ENCODE results near the gene KRT4. TPM values are rescaled to one million over a fixed set of nuclear protein-coding genes. Genes with fewer than 3 reads are reported as not detected.

KRT4 gene
- total RNA-seq, 1 experiment from 2014 or later = not detected

DNA sequence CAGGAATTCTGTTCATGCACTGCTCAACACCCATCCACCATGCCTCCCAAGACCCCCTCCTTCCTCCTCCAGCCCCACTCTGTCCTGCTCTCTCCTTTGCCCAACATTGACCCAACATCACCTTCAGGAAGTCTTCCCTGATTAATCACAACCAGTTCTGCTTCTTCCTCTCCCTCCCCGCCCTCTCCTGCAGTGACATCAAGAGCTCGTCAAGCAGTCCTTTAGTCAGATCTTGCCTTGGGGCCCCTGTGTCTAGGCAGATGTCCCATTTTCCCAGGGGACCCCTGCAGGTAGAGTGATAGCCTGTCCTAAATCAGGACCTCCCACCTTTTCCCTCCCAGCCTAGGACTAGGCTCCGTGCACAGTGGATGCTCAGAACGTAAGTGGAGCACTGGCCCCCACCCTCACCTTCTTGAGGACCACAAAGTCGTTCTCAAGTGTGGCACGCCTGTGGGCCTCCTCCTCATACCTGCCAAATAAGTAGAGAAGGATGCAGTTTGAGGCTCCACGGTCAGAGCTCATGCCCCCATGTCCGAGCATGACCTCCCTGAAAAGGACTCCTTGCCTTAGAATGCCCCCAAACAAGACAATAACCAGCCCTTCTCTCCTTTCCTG is 32.5 kb upstream of the KRT4 start:
- Histone ChIP-seq H3K9ac (ENCODE audit: low read length) (no peak overlapping the region), H3K79me2 (ENCODE audit: insufficient read depth, low read length) (no peaks in the 10 kb centered on the region), H3K9me2 (ENCODE audit: insufficient read depth) (no peaks in the 10 kb centered on the region), H3K9me3 (ENCODE audit: control insufficient read depth in 1 of 2, insufficient read depth in 1 of 2, low read depth in 1 of 2, low read length in 2 of 2) (no peaks in the 10 kb centered on the region), H3K27ac (ENCODE audit: low read depth, low read length) (no peak overlapping the region), H3K27me3 (ENCODE audit: insufficient read depth, low read length) (peaks cover 5% of the 10 kb centered on the region; the same call in 1 of the 2 replicates), H2AFZ (ENCODE audit: low read depth, low read length, poor library complexity, severe bottlenecking) (no peak overlapping the region), H3K4me3 (replicated peaks in 1 of 2; ENCODE audit: low read depth in 1 of 2, low read length in 2 of 2) (no peak overlapping the region), H3K4me2 (ENCODE audit: low read length) (no peak overlapping the region), H4K20me1 (ENCODE audit: insufficient read depth) (no peaks in the 10 kb centered on the region), H3K36me3 (ENCODE audit: control insufficient read depth in 1 of 2, insufficient read depth in 2 of 2, low read length in 2 of 2) (no peaks in the 10 kb centered on the region), H3K4me1 (ENCODE audit: control insufficient read depth in 1 of 2, insufficient read depth in 2 of 2, low read length in 2 of 2) (peaks cover 0 to 14% of the 10 kb centered on the region in 2 experiments; a peak in 2 of 4 replicates)
- ATAC-seq (no peak), DNase-seq (ENCODE audit: low read depth, low spot score) (no peak)
- RAD21 ChIA-PET (ENCODE audit: low non-redundant PET in 1 of 2, low total read pairs in 2 of 2, uncharacterized antibody in 2 of 2, unreplicated experiment in 2 of 2) = no interaction called here
- intact Hi-C loops (cut with micrococcal nuclease) = no loop called here
- CTCF ChIA-PET = no interaction called here
- BruUV-seq (replicated peaks) = no TSS peak
- TF ChIP-seq RAD21 (IDR thresholded peaks at IDR 0.05; ENCODE audit: low read depth) (no peak), YY1 (IDR thresholded peaks at IDR 0.05; ENCODE audit: extremely low read depth, insufficient replicate concordance, low read depth, low read length) (no peak), SP1 (IDR thresholded peaks at IDR 0.05; ENCODE audit: low read depth) (no peak), TCF7L2 (IDR thresholded peaks at IDR 0.05; ENCODE audit: borderline replicate concordance, extremely low read depth, insufficient read depth, insufficient read length) (no peak), JUND (IDR thresholded peaks at IDR 0.05) (no peak), POLR2AphosphoS5 (IDR thresholded peaks at IDR 0.05; ENCODE audit: low read depth, low read length) (no peak), POLR2A (IDR thresholded peaks at IDR 0.05; ENCODE audit: borderline replicate concordance, extremely low read depth, insufficient read depth, insufficient read length) (no peak)
- TF ChIP-seq, protein P1, sequence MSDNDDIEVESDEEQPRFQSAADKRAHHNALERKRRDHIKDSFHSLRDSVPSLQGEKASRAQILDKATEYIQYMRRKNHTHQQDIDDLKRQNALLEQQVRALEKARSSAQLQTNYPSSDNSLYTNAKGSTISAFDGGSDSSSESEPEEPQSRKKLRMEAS (IDR thresholded peaks at IDR 0.05) = no peak
- TF ChIP-seq, protein P2, sequence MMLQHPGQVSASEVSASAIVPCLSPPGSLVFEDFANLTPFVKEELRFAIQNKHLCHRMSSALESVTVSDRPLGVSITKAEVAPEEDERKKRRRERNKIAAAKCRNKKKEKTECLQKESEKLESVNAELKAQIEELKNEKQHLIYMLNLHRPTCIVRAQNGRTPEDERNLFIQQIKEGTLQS (IDR thresholded peaks at IDR 0.05) = no peak
- POLR2A ChIA-PET = no interaction called here

DNA sequence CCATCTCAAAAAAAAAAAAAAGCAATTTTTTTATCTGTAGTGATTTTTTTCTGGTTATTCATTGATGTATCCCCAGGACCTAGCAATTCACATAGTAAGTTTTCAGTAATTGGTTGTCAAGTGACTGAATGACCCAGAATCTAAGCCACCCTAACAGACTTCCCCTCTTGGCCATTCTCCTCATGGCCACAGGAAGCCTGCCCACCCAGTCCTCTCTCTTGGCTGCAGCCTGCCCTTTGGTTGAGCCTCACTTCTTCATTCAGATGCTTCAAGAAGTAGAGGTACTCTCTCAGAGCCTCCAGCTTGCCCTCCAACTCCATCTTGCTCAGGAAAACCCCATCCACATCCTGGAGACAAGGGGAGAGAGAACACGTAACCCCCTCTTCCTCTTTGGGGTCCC is 32.0 kb upstream of the KRT4 start:
- Histone ChIP-seq H3K9me2 (ENCODE audit: insufficient read depth) (no peaks in the 10 kb centered on the region), H3K27me3 (ENCODE audit: insufficient read depth, low read length) (peaks cover 5% of the 10 kb centered on the region; the same call in 1 of the 2 replicates), H3K4me3 (replicated peaks in 1 of 2; ENCODE audit: low read depth in 1 of 2, low read length in 2 of 2) (no peak overlapping the region), H3K27ac (ENCODE audit: low read depth, low read length) (no peak overlapping the region), H3K36me3 (ENCODE audit: control insufficient read depth in 1 of 2, insufficient read depth in 2 of 2, low read length in 2 of 2) (no peaks in the 10 kb centered on the region), H2AFZ (ENCODE audit: low read depth, low read length, poor library complexity, severe bottlenecking) (no peak overlapping the region), H4K20me1 (ENCODE audit: insufficient read depth) (no peaks in the 10 kb centered on the region), H3K9me3 (ENCODE audit: control insufficient read depth in 1 of 2, insufficient read depth in 1 of 2, low read depth in 1 of 2, low read length in 2 of 2) (no peaks in the 10 kb centered on the region), H3K79me2 (ENCODE audit: insufficient read depth, low read length) (no peaks in the 10 kb centered on the region), H3K4me2 (ENCODE audit: low read length) (no peak overlapping the region), H3K9ac (ENCODE audit: low read length) (no peak overlapping the region), H3K4me1 (ENCODE audit: control insufficient read depth in 1 of 2, insufficient read depth in 2 of 2, low read length in 2 of 2) (peaks cover 0 to 14% of the 10 kb centered on the region in 2 experiments; a peak in 2 of 4 replicates)
- BruUV-seq (replicated peaks) = no TSS peak
- DNase-seq (ENCODE audit: low read depth, low spot score) = no peak
- ChIA-PET POLR2A (interaction anchor here (0.7 kb wide), 1 partner anchor 34 kb away, joined by 3 read pairs; no protein-coding TSS in a partner anchor), RAD21 (ENCODE audit: low non-redundant PET in 1 of 2, low total read pairs in 2 of 2, uncharacterized antibody in 2 of 2, unreplicated experiment in 2 of 2) (no interaction called here), CTCF (no interaction called here)
- intact Hi-C loops (cut with micrococcal nuclease) = no loop called here
- ATAC-seq = no peak
- TF ChIP-seq YY1 (IDR thresholded peaks at IDR 0.05; ENCODE audit: extremely low read depth, insufficient replicate concordance, low read depth, low read length) (no peak), CEBPB (IDR thresholded peaks at IDR 0.05; ENCODE audit: low read depth) (no peak), TCF7L2 (IDR thresholded peaks at IDR 0.05; ENCODE audit: borderline replicate concordance, extremely low read depth, insufficient read depth, insufficient read length) (no peak), ZNF274 (IDR thresholded peaks at IDR 0.05; ENCODE audit: low read depth, low read length) (no peak), RAD21 (IDR thresholded peaks at IDR 0.05; ENCODE audit: low read depth) (no peak), ELF1 (IDR thresholded peaks at IDR 0.05; ENCODE audit: borderline replicate concordance, low read depth) (no peak), JUND (IDR thresholded peaks at IDR 0.05) (no peak)
- TF ChIP-seq, protein P3, sequence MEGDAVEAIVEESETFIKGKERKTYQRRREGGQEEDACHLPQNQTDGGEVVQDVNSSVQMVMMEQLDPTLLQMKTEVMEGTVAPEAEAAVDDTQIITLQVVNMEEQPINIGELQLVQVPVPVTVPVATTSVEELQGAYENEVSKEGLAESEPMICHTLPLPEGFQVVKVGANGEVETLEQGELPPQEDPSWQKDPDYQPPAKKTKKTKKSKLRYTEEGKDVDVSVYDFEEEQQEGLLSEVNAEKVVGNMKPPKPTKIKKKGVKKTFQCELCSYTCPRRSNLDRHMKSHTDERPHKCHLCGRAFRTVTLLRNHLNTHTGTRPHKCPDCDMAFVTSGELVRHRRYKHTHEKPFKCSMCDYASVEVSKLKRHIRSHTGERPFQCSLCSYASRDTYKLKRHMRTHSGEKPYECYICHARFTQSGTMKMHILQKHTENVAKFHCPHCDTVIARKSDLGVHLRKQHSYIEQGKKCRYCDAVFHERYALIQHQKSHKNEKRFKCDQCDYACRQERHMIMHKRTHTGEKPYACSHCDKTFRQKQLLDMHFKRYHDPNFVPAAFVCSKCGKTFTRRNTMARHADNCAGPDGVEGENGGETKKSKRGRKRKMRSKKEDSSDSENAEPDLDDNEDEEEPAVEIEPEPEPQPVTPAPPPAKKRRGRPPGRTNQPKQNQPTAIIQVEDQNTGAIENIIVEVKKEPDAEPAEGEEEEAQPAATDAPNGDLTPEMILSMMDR (IDR thresholded peaks at IDR 0.05 in 2 of 3, conservative IDR thresholded peaks at IDR 0.05 in 1 of 3; ENCODE audit: borderline replicate concordance in 1 of 3, insufficient read depth in 1 of 3, low read depth in 2 of 3, low read length in 2 of 3) = no peak
- TF ChIP-seq, protein P4, sequence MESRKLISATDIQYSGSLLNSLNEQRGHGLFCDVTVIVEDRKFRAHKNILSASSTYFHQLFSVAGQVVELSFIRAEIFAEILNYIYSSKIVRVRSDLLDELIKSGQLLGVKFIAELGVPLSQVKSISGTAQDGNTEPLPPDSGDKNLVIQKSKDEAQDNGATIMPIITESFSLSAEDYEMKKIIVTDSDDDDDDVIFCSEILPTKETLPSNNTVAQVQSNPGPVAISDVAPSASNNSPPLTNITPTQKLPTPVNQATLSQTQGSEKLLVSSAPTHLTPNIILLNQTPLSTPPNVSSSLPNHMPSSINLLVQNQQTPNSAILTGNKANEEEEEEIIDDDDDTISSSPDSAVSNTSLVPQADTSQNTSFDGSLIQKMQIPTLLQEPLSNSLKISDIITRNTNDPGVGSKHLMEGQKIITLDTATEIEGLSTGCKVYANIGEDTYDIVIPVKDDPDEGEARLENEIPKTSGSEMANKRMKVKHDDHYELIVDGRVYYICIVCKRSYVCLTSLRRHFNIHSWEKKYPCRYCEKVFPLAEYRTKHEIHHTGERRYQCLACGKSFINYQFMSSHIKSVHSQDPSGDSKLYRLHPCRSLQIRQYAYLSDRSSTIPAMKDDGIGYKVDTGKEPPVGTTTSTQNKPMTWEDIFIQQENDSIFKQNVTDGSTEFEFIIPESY (IDR thresholded peaks at IDR 0.05; ENCODE audit: extremely low read depth, insufficient replicate concordance, low read length) = no peak
